M059J (cell line): ENCODE results near the gene CDC27. TPM values are rescaled to one million over a fixed set of nuclear protein-coding genes. Genes with fewer than 3 reads are reported as not detected.
"Not testable (repeated sequence)": the region's sequence is repeated elsewhere in the genome, so short reads cannot be mapped to it uniquely, and the experiment has no call there.

ENCODE experiments used
- DNase-seq: peaks from one replicate; pipeline ENCODE4 v3.0.0-alpha.2; 2012; ENCODE audit warnings: low read depth
- total RNA-seq: library from RNA; depleted of rRNA; stranded (reverse); fragments of >200 nt; shearing (Covaris generic); gene quantifications from 2 replicates; pipeline ENCODE4 v1.2.3, GENCODE V29; 2014; rRNA removed

Gene CDC27, protein sequence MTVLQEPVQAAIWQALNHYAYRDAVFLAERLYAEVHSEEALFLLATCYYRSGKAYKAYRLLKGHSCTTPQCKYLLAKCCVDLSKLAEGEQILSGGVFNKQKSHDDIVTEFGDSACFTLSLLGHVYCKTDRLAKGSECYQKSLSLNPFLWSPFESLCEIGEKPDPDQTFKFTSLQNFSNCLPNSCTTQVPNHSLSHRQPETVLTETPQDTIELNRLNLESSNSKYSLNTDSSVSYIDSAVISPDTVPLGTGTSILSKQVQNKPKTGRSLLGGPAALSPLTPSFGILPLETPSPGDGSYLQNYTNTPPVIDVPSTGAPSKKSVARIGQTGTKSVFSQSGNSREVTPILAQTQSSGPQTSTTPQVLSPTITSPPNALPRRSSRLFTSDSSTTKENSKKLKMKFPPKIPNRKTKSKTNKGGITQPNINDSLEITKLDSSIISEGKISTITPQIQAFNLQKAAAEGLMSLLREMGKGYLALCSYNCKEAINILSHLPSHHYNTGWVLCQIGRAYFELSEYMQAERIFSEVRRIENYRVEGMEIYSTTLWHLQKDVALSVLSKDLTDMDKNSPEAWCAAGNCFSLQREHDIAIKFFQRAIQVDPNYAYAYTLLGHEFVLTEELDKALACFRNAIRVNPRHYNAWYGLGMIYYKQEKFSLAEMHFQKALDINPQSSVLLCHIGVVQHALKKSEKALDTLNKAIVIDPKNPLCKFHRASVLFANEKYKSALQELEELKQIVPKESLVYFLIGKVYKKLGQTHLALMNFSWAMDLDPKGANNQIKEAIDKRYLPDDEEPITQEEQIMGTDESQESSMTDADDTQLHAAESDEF
- total RNA-seq, result 68.1 and 90.9 TPM in 2 replicates

DNA sequence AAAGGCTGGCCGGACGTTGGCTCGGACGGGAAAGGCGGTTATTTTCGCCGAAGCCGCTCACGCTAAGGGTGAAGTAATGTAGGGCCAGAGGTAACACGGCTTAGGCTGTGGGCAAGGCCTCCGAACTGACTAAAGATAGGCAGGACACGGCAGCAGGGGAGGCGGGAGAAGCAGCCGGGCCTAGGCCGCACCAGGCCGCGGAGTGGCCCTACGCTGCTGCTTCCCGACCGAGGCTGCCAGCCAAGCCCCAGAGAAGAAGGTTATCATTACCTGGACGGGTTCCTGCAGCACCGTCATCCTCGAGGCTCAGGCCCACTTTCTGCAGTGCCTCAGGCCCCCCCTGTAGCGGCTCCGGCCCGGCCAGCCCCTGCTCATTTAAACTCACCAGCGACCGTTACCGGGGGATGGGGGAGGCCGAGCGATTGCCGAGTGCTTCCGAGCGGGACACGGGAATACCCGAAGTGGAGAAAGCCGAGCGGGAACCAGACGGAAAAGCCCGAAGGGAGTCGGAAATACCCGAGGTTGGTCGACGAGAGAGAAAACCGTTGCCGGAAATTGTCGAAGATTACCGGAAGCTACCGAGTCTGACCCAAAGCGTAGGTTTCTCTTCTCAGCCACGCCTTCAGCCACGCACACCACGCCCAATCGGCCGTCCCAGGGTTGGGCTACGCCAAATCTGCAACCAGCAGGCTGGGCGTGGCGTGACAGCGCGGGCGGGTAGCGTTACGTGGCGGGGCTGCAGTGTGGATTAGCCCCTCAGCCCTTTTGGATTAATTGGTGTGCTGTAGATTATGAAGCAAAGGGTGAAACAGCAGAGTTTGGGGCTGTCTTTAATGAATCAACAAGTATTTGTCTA, at the start of gene CDC27:
CDC27 (minus strand) TSS at position 420 of the 856 bp plus-strand sequence; CDS start at position 297, 123 bp downstream.
- peak; percentile 96 for DNase-seq

DNA sequence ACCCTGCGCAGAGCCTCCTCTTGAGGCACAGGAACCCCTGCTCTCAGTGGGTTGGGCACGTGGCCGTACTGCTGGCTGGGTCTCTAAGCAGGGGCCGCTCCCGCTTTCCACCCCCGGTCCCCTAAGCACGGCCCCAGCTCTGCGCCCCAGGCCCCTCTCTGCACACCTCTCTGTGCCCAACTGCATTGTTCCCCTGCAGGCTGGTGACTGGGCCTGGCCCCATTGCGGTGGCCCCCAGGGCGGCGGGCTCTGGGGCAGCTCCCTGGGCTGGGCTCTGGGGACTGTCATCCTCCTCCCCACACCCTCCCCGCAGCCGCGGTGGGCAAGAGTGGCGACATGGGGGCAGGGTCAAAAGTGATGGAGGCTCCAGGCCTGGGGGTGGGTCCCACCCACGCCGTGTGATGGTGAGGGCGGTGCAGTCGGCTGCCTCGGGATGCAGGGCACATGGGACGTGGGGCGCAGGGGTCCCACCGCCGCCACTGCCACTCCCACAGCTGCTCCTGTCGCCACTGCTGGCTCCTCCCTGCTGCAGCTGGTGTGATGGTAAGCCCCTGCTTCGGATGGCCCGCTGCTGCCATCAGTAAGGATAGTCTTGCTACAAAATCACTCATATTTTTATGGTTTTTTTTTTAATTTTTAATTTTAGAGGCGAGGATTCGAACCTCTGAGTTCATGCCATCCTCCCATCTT, 49.4 kb upstream of the CDC27 start:
- no peak for DNase-seq

DNA sequence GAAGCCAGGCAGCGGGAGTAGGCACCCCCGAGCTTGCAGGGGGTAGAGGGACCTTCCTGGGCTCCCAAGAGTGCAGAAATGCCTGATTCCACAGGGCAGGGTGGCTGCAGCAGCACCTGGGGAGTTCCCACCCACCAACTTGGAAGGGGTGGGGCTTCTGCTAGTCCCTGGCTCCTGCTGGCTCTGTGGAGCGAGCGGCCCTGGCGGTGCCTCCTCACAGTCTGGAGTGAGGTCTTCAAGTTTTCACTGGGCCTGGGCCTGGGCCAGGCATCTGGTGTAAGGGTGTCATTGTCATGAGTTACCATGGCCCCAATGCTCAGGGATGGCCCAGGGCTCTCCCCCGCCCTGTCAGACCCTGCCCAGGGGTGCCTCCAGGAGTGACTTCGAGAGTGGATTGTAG, 48.7 kb upstream of the CDC27 start:
- DNase-seq, result no peak

DNA sequence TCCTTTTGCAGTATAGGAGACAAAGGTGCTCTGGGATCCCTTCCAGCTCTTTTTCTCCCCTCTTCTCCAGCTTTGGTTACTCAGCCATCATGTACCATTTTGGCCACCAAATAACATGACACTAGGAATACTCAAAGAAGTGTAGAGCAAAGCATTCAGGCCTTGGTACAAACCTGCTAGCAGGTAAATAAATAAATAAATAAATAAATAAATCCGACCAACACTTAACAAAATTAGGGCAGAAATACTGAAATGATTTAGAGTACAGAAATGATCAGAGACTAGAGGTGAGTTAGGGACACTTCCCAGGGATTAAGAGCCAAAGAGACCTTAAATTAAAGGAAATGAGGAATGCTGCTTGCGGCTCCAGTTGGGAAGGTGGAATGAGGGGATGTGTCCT, 46.8 kb upstream of the CDC27 start:
- no peak for DNase-seq

DNA sequence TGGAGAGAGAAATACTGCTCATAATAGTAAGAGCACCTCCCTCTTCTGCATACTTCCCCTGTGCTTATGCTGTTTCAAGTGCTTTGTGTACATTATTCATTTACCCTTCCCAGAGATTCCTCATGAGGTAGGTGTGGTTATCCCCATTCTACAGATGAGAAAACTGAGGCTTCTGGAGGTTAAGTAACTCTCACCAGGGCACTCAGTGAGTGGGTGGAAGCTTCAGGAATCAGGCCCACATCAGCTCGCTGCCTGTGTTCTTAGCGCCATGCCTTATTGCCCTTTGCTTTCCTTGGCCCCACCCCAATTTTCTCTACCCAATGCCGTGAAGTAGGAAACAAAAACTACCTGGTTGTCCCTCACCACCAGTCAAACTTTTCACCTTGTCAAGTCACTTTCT, 46.4 kb upstream of the CDC27 start:
- no peak for DNase-seq

DNA sequence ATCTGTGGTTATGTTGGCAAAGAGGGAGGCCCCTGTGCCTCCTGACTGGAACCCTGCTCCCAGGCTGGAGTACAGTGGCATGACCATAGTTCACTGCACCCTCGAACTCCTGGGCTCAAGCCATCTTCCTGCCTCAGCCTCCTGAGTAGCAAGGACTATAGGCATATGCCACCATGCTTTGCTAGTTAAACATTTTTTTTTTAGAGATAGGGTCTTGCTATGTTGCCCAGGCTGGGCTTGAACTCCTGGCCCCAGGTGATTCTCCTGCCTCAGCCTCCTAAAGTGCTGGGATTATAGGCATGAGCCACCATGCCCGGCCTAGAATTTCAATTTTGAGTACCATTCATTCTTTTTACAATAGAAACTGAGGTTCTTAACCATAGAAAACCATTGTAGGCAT, 43.4 kb upstream of the CDC27 start:
- DNase-seq, result no peak

DNA sequence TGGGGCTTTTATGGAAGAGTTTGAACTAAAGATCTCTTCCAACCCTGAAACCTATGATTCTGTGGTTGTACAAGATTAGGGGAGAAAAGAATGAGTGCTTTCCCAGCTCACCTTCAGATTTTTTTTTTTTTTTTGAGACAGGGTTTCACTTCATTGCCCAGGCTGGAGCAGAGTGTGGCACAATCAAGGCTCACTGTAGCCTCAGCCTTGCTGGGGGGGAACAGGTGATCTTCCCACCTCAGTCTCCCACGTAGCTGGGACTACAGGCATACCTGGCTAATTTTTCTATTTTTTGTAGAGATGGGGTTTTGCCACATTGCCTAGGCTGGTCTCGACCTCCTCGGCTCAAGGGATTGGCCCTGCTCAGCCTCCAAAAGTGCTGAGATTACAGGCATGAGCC, 42.8 kb upstream of the CDC27 start:
- no peak for DNase-seq

DNA sequence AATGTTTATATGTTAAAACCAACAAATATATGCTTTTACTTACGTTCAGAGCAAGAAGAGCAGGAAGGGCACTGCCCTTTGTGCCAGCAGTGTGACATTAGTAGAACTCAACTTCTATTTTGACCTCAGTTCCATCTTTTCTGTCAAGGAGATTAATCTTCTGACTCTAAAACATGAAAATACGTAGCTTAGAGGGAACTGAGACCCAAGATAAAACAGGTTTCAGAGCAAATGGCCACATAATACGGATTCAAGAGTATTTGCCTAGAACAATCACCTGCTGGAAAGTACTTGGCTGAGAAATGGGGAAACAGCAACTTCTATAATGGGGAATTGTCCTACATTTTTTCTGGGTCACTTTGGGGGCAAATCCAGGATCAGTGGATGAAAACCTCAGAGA, 42.2 kb upstream of the CDC27 start:
- no peak for DNase-seq

DNA sequence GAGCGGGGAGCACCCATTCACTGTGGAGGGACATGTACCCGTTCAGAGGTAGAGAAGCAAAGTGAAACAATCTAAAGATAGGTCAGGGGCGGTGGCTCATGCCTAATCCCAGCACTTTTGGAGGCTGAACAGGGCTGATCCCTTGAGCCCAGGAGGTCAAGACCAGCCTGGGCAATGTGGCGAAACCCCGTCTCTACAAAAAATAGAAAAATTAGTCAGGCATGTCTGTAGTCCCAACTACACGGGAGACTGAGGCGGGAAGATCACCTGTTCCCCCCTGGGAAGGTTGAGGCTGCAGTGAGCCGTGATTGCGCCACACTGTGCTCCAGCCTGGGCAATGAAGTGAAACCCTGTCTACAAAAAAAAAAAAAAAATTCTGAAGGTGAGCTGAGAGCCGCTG, 41.8 kb upstream of the CDC27 start:
- no peak for DNase-seq

DNA sequence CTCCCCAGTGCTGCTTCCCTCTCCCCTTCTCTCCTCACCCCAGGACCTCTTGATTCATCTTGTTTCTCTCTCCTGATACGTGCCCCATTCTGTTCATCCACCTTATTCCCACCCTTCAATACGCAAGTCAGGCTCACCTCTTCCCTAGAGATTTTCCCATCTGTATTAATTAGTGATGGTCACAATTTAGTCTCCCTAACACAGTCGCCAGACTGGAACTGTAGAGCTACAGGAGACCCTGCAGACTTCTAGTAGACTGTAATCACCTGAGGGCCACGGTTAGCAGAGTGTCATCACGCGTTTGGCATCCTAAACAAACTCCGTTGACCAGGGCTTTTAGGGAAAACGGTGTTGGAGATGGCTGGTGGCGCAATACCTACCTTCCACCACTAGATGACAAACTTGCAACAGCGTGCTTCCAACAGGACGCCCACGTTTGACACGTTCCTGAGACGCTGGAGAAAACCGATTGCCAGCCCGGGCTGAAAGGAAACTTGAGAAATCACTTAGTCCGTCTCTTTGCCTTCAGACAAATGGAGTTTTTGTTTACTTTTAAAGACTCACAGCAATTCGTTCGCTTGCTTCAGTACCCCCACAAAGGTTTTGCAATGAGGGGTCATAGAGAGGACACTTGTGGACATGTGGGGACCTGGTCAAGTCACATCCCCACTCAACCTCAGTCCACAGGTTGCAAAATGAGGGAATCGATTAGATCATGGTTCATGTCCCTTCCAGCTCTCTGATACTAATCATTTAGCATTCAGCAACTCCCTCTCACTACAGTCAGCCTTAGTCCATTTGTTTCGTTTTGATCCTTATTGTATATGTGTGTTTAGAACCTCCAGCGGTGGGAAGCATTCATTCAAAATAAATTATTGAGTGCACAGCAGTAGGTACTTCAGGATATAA, 40.7 kb upstream of the CDC27 start:
- peak; percentile 92 for DNase-seq

DNA sequence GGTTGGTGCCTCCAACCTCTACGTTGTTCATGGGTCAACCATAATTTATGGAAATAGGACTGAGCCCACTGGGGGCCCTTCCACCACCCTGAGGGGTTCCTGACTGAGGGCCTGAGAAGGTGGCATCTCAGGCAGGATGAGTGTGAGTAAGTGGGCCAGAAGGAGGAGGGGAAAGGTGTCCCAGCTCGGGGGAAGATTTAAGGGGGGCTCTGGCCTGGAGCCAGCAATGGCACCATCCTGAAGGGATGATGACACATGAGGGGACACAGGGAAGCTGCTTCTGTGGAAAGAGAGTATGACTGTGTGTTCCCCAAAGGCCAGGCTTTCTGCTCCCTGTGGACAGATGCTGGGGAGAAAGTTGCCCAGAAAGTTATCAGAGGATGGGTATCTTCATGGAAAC, 38.8 kb upstream of the CDC27 start:
- no peak for DNase-seq

DNA sequence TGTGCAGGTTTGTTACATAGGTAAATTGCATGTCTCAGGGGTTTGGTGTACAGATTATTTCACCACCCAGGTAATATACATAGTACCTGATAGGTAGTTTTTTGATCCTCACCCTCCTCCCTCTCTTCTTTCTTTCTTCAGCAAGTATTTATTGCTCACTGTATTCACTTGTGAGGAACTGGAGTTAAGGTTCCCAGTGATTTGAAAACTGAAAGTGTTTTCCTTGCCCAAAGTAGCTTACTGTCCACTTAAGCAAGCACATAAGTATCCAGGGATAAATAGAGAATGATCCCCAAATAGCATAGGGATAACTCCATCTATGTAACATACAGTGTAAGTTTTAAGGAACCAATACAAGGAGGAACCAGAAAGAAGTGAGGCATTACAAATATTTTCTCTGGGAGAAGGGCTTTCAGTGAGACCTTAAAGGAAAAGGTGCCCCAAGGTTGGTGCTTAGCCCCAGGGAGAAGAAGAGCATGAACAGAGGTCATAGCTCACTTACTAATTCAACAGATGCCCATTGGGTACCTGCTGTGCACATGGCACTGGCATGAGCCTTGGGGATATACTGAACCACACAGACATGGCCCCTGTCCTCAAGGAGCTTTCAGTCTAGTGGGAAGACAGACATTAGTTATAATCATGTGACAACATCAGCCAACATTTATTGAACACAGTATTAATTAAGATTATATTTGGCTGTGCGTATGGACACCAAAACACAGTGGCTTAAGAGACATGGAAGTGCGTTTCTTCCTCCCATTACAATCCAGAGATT, 37.0 kb upstream of the CDC27 start:
- DNase-seq, result peak; percentile 33

DNA sequence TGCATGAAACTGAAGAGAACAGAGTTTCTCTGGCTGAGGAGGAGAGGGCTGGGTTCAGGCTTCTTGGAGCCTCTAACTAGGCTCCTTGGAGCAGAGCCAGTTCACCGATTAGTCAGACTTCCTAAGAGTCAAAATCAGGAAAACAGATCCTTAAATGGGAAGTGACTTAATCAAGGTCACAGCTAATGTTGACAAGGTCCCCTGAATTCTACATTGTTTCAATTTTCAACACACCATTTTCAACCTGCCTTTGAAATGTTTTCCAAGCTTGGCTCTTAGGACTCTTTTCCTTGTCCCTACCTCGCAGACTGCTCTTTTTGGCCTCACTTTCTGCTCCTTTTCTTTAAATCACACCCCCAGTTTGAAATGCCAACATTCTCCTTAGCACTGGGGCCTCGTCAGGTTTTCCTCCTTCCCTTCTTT, 36.4 kb upstream of the CDC27 start:
- DNase-seq, result peak; percentile 97

DNA sequence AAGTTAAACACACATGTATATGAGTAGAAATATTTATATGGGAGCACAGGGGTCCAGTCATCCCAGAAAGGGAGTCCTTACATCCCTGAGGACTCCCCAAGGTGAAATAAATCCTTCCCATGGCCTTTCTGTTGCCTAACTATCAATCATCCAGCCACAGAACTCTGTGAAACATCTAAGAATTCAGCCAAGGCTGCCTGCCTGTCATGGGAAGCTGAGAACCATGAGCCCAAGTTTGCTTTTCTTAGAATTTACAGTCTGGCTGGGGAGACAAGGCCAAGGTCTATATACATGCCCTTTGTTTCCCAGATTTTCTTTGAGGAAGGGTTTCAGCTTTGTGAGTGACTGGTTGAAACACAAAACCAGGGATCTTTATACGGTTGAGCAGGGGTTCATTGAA, 35.9 kb upstream of the CDC27 start:
- DNase-seq, result peak; percentile 47

DNA sequence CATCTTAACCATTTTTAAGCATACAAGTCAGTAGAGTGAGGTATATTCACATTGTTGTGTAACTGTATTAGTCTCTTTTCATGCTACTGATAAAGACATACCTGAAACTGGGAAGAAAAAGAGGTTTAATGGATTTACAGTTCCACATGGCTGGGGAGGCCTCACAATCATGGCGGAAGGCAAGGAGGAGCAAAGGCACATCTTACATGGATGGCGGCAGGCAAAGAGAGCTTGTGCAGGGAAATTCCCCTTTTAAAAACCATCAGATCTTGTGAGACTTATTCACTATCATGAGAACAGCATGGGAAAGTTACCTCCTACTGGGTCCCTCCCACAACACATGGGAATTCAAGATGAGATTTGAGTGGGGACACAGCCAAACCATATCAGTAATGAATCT, 35.0 kb upstream of the CDC27 start:
- DNase-seq, result not testable (repeated sequence)

DNA sequence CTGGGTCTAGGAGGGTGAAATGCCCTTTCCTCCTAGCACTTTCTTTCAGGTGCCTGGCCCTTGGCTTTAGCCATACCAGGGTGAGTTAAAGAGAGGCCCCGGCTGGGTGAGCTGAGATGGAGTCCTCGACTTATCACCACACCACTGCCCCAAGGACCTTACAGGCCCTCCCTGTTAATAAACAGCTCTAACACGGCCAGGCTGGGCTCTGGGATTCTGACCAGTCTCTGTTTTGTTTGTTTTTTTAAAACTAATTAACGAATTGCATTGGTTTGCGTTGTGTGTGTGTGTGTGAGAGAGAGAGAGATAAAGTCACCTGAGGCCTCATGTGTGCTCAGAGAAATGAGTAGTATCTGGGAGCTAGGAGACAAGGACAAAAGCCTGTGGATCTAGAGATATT, 34.4 kb upstream of the CDC27 start:
- no peak for DNase-seq

DNA sequence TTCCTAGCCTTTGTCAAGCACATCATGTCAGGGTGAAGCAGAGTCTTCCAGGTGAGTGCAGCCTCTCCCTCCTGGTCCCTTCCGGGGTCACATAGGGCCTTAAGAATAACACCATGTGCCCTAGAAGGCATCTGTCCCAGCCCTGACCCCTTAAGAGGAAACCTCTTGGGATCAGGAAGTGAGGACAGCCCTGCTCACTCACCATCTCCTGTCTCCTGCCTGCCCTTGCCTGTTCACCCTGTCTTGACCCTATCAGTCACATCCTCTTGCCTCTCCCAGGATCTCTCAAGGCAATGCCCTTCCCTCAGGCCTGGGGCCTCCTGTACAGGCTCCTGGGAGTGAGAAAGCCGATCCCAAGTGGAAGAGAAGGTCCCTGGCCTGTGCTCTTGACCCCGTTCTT, 33.9 kb upstream of the CDC27 start:
- peak; percentile 48 for DNase-seq

DNA sequence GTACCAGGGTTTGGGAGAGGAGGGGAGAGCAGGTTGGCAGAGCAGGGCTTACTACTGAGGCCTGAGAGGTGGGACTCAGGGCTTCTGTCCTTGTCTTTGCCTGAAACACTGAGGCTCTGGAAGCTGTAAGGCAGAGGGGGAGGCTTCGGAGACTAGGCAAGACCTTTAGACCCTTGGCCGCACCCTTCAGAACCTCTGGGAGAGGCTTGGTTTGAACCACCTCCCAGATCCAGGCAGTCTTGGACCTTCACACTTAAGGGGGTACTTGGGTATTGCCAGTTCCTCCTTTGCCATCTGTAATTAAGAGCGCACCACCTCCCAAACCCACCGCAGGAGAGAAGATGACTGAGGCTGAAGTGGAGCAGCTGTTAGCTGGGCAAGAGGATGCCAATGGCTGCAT, 33.0 kb upstream of the CDC27 start:
- no peak for DNase-seq

DNA sequence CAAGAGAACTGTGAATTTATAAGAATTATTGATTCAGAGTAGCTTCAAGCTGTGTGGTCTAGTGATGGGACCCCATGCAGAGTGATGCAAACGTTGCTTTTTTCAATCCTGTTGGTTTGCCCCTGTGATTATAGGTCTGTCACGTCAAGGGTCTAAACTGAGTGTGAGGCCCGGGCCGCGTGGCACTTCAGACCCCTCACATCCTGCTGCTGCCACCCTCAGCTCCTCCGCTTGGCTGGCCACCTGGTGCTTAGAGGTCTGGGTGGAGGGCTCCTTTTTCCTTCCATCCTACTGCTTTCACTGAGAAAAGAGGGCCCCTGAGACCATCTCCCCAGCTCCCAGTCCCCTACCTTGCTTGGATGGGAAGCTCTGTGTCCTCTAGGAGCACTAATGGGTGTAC, 32.1 kb upstream of the CDC27 start:
- no peak for DNase-seq
